Measurements from ENCODE around the gene EIF4A3. TPM values are rescaled to one million over a fixed set of nuclear protein-coding genes. Genes with fewer than 3 reads are reported as not detected.
"Not testable (repeated sequence)": the region's sequence is repeated elsewhere in the genome, so short reads cannot be mapped to it uniquely, and the experiment has no call there.

EIF4A3 gene
- total RNA-seq, 1 donor from 2014 or later, result 104 TPM

DNA sequence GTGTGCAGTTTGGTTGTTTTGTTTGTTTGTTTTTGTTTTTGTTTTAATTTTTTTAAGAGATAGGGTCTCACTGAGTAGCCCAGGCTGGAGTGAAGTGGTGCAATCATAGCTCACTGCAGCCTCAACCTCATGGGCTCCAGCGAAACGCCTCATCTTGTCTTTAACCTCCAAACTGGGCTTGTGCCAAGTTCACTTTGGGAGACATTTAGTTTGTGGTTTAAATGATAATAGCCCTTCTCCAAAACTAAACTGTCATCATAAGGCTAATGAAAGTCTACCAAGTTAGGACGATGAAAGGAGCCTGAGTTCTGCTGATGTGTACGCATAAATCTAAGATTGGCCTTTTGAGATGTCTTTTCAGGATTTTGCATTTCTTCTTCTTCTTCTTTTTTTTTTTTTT, 16.4 kb upstream of the EIF4A3 start:
- DNase-seq (ENCODE audit: extremely low spot score, unreplicated experiment), result no peak
- peaks cover 22% of the 10 kb centered on the region for H3K4me1 Mint-ChIP-seq (ENCODE audit: unreplicated experiment)
- no peaks in the 10 kb centered on the region for H3K36me3 Mint-ChIP-seq
- no peak overlapping the region for H3K4me3 Mint-ChIP-seq
- H3K9me3 Mint-ChIP-seq, result no peaks in the 10 kb centered on the region
- H3K27ac Mint-ChIP-seq, result no peak overlapping the region
- no peak for TF ChIP-seq CTCF (conservative IDR thresholded peaks at IDR 0.05)
- peaks cover 6% of the 10 kb centered on the region for H3K27me3 Mint-ChIP-seq

DNA sequence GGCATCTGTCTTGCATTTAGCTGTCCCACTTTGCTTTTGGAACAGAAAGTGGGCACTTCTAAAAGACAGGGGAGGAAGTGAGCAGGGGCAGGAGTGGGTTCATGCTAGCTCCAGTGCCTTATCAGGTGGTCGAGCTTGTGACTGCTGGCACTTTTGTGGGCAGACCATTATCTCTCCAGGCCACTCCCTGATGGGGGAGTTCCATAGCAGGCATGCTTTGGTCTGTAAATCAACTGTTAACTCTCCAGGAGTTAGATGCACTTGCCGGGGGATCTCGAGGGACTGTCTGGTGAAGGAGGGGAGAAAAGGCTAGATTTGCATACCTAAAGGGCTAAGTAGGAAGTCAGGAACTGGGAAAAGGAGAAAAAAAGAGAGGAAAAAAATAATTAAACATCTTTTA, 13.6 kb upstream of the EIF4A3 start:
- Mint-ChIP-seq H3K36me3 (no peaks in the 10 kb centered on the region), H3K4me3 (no peak overlapping the region), H3K4me1 (ENCODE audit: unreplicated experiment) (peaks cover 17% of the 10 kb centered on the region), H3K9me3 (no peaks in the 10 kb centered on the region), H3K27me3 (peaks cover 6% of the 10 kb centered on the region), H3K27ac (no peak overlapping the region)
- no peak for DNase-seq (ENCODE audit: extremely low spot score, unreplicated experiment)
- no peak for TF ChIP-seq CTCF (conservative IDR thresholded peaks at IDR 0.05)

DNA sequence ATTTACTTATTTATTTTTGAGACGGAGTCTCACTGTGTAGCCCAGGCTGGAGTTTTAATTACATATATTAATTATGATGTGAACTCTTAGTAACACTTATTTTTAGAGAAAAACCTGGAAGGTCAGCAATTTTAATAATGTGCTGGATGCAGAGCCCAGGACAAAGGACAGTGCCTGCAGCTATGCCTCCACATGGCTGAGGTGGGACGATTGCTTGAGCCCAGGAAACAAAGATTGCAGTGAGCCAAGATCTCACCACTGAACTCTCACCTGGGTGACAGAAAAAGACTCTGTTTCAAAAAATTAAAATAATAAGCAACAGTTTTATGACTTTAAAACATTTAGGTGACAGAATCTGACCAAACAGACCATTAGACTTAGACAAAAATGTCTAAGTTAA, 11.9 kb upstream of the EIF4A3 start:
- peaks cover 14% of the 10 kb centered on the region for H3K4me1 Mint-ChIP-seq (ENCODE audit: unreplicated experiment)
- no peak overlapping the region for H3K27ac Mint-ChIP-seq
- no peak for TF ChIP-seq CTCF (conservative IDR thresholded peaks at IDR 0.05)
- H3K27me3 Mint-ChIP-seq, result peaks cover 6% of the 10 kb centered on the region
- no peak overlapping the region for H3K4me3 Mint-ChIP-seq
- no peak for DNase-seq (ENCODE audit: extremely low spot score, unreplicated experiment)
- H3K36me3 Mint-ChIP-seq, result peaks cover 3% of the 10 kb centered on the region
- peaks cover 4% of the 10 kb centered on the region for H3K9me3 Mint-ChIP-seq

DNA sequence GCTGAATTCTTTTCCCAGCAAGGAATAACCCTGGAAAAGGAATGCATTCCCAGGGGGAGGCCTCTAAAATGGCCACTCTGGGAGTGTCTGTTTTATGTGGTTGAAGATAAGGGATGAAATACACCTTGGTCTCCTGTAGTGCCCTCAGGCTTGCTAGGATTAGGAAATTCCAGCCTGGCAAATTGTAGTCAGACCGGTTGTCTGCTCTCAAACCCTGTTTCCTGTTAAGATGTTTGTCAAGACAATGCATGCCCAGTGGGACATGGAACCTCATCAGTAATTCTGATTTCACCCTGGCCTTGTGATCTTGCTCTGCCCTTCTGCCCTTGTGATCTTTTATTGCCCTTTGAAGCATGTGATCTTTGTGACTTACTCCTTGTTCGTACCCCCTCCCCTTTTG, 8.7 kb upstream of the EIF4A3 start:
- H3K27ac Mint-ChIP-seq; H3K4me3 Mint-ChIP-seq; DNase-seq (ENCODE audit: extremely low spot score, unreplicated experiment); H3K9me3 Mint-ChIP-seq; H3K36me3 Mint-ChIP-seq; H3K4me1 Mint-ChIP-seq (ENCODE audit: unreplicated experiment); H3K27me3 Mint-ChIP-seq: not testable (repeated sequence)

- peaks cover 3% of the 10 kb centered on the region for H3K36me3 Mint-ChIP-seq
- DNase-seq (ENCODE audit: extremely low spot score, unreplicated experiment), result no peak
- H3K9me3 Mint-ChIP-seq, result peaks cover 4% of the 10 kb centered on the region
- TF ChIP-seq CTCF (conservative IDR thresholded peaks at IDR 0.05), result no peak
- no peaks in the 10 kb centered on the region for H3K27me3 Mint-ChIP-seq
- H3K4me3 Mint-ChIP-seq, result no peak overlapping the region
- H3K27ac Mint-ChIP-seq, result no peak overlapping the region
- no peaks in the 10 kb centered on the region for H3K4me1 Mint-ChIP-seq (ENCODE audit: unreplicated experiment)
Measured at GRCh38 chr17:80154166-80154565, 7.2 kb upstream of the EIF4A3 start.

DNA sequence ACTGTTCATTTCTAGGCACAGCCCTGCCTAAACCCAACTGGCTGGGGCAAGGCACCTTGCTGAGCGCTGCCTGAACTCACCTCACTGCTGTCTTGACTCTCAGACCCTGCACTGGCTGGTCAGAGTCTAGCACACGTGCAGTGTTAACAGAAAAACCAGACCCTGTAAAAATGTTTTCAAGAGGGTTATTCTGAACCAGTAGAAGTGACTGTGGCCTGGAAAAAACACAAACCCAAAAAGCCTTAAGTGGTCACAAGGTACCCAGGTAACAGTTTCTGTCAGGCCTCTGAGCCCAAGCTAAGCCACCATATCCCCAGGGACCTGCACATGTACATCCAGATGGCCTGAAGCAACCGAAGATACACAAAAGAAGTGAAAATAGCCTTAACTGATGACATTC, 6.1 kb upstream of the EIF4A3 start:
- Mint-ChIP-seq H3K9me3 (peaks cover 4% of the 10 kb centered on the region), H3K27ac (no peak overlapping the region), H3K4me1 (ENCODE audit: unreplicated experiment) (peaks cover 3% of the 10 kb centered on the region)

More for the DNA sequence above, 6.1 kb upstream of the EIF4A3 start:
- no peak overlapping the region for H3K4me3 Mint-ChIP-seq
- DNase-seq (ENCODE audit: extremely low spot score, unreplicated experiment), result no peak
- TF ChIP-seq CTCF (conservative IDR thresholded peaks at IDR 0.05), result no peak
- no peaks in the 10 kb centered on the region for H3K27me3 Mint-ChIP-seq
- peaks cover 3% of the 10 kb centered on the region for H3K36me3 Mint-ChIP-seq
